IPS-18a (cell line): ENCODE measurements around the gene BCAS3.

ENCODE experiments used
- H3K27ac ChIP-seq: one replicate; pipeline ENCODE4 v1.5.1; 2013; ENCODE audit warnings: low read length
- H3K27me3 ChIP-seq: one replicate; pipeline ENCODE4 v1.6.1; 2013; ENCODE audit warnings: mild to moderate bottlenecking, low read length; ENCODE audit not compliant: control insufficient read depth, insufficient read depth
- H3K36me3 ChIP-seq: one replicate; pipeline ENCODE4 v1.6.1; 2013; ENCODE audit warnings: low read depth, low read length; ENCODE audit not compliant: control insufficient read depth
- H3K4me1 ChIP-seq: one replicate; pipeline ENCODE4 v1.6.1; 2013; ENCODE audit warnings: low read depth, low read length; ENCODE audit not compliant: control insufficient read depth
- H3K4me3 ChIP-seq: one replicate; pipeline ENCODE4 v1.5.1; 2013; ENCODE audit warnings: low read length
- H3K9ac ChIP-seq: one replicate; pipeline ENCODE4 v1.6.1; 2013; ENCODE audit warnings: mild to moderate bottlenecking, low read length, moderate library complexity
- H3K9me3 ChIP-seq: one replicate; pipeline ENCODE4 v1.6.1; 2013; ENCODE audit warnings: low read depth, low read length; ENCODE audit not compliant: control insufficient read depth

Gene BCAS3

DNA sequence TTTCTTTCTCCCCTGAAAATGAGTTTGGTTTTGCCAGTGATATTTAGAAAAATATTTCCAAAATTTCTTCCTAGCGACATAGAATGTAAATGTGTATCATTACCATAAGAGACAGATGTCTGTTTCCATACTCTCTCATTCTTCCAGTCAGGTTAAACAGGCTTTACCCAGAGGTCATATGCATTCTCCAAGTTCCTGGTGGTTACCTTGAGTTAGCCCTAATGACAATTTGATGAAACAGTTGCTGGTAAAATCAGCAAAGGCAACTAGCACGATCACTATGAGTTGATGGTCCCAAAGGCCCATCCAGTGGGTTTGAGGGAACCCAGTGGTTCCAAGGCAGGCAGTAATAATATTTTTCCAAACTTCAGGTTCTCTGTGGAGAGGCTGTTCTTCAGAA is 618.4 kb downstream of the BCAS3 start:
- Histone ChIP-seq H3K36me3 (no peaks in the 10 kb centered on the region), H3K4me3 (no peak overlapping the region), H3K4me1 (peaks cover 4% of the 10 kb centered on the region), H3K9ac (no peak overlapping the region), H3K9me3 (no peaks in the 10 kb centered on the region), H3K27me3 (no peaks in the 10 kb centered on the region), H3K27ac (no peak overlapping the region)

- H3K4me3 ChIP-seq: no peak overlapping the region
- H3K9ac ChIP-seq: no peak overlapping the region
- no peaks in the 10 kb centered on the region for H3K27me3 ChIP-seq
- no peak overlapping the region for H3K27ac ChIP-seq
- no peaks in the 10 kb centered on the region for H3K9me3 ChIP-seq
- H3K36me3 ChIP-seq: no peaks in the 10 kb centered on the region
- H3K4me1 ChIP-seq: peaks cover 4% of the 10 kb centered on the region
Observed at GRCh38 chr17:61299517-61300513, 622.2 kb downstream of the BCAS3 start.

DNA sequence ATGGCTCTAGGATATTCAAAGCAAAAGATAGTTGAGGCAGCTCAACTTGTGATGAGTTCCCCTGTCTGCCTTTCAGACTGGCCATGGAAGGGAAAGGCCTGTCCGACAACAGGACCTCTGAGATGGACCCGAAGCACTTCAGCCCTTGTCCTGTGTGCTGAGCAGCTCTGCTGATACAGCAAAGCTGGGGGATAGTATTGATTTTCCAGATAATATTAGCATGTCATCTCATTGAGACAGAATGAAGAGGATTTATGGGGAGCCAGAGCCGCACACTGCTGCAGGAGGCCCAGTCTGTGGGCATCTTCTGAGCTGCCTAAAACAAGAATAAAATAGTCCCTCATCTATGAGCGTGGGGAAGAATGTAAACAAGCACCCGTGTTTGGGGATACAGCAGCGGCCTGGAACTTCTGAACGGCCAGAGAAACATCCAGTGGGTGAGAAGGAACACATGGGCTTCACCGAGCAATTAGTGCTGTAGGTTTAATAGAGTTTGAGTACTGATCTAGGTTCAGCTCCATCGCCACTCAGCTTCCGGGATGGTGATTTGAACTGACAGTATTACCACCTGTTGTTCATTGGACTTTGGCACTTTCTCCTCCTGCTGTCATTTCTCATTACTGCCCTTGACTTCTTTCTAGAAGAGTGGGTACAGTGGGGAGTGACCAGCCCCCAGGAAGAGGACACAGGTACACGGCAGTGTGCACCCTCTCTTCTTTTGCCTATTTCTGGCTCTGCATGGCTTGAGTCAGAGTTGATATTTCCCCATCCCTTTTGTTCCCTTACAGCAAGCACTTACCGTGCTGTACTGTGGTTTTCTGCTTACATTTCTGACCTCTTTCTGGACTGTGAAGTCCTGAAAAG is 625.5 kb downstream of the BCAS3 start:
- Histone ChIP-seq H3K9me3 (no peaks in the 10 kb centered on the region), H3K4me1 (peaks cover 8% of the 10 kb centered on the region), H3K27me3 (no peaks in the 10 kb centered on the region), H3K36me3 (no peaks in the 10 kb centered on the region), H3K9ac (no peak overlapping the region), H3K4me3 (no peak overlapping the region), H3K27ac (no peak overlapping the region)

DNA sequence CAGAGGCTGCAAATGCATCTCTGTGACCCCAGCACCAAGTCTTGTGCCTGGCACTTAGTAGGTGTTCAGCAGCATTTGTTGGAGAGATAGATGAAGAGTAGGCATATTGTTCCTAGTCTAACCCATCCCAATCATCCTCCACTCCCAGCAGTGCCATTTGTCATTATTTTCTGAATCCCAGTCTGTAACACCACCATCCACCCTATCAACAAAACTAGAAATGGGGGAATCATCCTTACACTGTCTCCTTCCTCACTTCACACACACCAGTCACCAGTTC is 626.1 kb downstream of the BCAS3 start:
- no peak overlapping the region for H3K9ac ChIP-seq
- H3K27ac ChIP-seq: no peak overlapping the region
- no peaks in the 10 kb centered on the region for H3K36me3 ChIP-seq
- no peaks in the 10 kb centered on the region for H3K9me3 ChIP-seq
- H3K4me1 ChIP-seq: peaks cover 13% of the 10 kb centered on the region
- no peak overlapping the region for H3K4me3 ChIP-seq
- no peaks in the 10 kb centered on the region for H3K27me3 ChIP-seq

GRCh38 chr17:61305024-61305423 is 627.4 kb downstream of the BCAS3 start:
- no peak overlapping the region for H3K4me3 ChIP-seq
- no peak overlapping the region for H3K9ac ChIP-seq
- no peak overlapping the region for H3K27ac ChIP-seq
- H3K9me3 ChIP-seq: no peaks in the 10 kb centered on the region
- H3K4me1 ChIP-seq: peaks cover 15% of the 10 kb centered on the region
- no peaks in the 10 kb centered on the region for H3K36me3 ChIP-seq
- no peaks in the 10 kb centered on the region for H3K27me3 ChIP-seq

- Histone ChIP-seq H3K27ac (no peak overlapping the region), H3K4me1 (peaks cover 15% of the 10 kb centered on the region), H3K36me3 (no peaks in the 10 kb centered on the region), H3K9me3 (no peaks in the 10 kb centered on the region), H3K9ac (no peak overlapping the region), H3K4me3 (no peak overlapping the region), H3K27me3 (no peaks in the 10 kb centered on the region)
Observed at GRCh38 chr17:61306003-61306402, 628.4 kb downstream of the BCAS3 start.

DNA sequence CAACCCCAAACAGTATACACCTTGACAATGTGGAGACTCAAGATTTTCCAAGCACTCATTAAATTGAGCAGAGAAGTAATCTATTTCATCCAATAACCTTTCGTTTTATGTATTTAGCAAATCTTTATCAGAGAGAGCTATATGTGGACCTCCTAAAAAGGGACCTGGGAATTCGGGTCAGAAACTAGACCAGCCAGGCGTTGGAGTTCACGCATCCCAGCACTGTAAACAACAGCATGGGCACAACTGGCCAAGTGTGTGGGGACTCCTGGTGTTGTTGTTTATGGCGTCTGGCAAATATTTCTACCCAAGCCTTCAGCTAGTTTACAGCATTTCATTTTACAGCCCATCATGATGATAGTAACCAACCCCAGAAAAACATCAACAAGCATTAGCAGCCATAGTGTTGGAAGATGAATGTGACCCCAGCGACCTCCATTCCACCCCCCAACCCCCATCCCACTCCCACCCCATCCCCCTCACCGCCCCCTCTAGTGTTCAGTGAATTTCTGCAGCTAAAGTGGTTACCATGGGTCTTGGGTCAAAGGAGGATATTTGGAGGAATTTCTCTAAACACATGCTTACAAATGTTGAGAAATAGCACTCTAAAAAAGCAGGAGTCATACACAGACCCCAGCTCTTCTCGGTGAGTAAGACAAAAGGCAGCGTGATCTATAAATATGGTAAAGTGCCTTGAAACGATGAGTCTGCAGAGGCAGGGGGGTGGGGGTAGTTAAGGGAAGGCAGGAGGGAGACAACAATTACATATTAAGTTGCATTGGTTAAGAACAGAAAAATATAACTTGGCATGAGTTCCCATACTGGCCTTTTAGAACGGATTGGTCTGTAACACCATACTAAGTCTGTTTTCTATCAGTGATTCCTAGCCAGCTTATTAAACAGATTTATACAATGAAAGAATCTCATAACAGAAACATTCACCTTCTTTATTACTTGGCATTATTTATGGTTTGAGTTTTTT is 630.5 kb downstream of the BCAS3 start:
- H3K4me3 ChIP-seq: no peak overlapping the region
- peaks cover 11% of the 10 kb centered on the region for H3K4me1 ChIP-seq
- no peaks in the 10 kb centered on the region for H3K9me3 ChIP-seq
- no peaks in the 10 kb centered on the region for H3K36me3 ChIP-seq
- no peak overlapping the region for H3K9ac ChIP-seq
- no peaks in the 10 kb centered on the region for H3K27me3 ChIP-seq
- no peak overlapping the region for H3K27ac ChIP-seq

GRCh38 chr17:61309362-61310256 is 632.0 kb downstream of the BCAS3 start:
- Histone ChIP-seq H3K9ac (no peak overlapping the region), H3K9me3 (no peaks in the 10 kb centered on the region), H3K27me3 (no peaks in the 10 kb centered on the region), H3K36me3 (no peaks in the 10 kb centered on the region), H3K4me3 (no peak overlapping the region), H3K4me1 (peaks cover 11% of the 10 kb centered on the region), H3K27ac (no peak overlapping the region)

- Histone ChIP-seq H3K36me3 (no peaks in the 10 kb centered on the region), H3K9me3 (no peaks in the 10 kb centered on the region), H3K4me1 (peaks cover 11% of the 10 kb centered on the region), H3K4me3 (no peak overlapping the region), H3K27ac (no peak overlapping the region), H3K9ac (no peak overlapping the region), H3K27me3 (no peaks in the 10 kb centered on the region)
Observed at GRCh38 chr17:61310590-61310989, 632.9 kb downstream of the BCAS3 start.

DNA sequence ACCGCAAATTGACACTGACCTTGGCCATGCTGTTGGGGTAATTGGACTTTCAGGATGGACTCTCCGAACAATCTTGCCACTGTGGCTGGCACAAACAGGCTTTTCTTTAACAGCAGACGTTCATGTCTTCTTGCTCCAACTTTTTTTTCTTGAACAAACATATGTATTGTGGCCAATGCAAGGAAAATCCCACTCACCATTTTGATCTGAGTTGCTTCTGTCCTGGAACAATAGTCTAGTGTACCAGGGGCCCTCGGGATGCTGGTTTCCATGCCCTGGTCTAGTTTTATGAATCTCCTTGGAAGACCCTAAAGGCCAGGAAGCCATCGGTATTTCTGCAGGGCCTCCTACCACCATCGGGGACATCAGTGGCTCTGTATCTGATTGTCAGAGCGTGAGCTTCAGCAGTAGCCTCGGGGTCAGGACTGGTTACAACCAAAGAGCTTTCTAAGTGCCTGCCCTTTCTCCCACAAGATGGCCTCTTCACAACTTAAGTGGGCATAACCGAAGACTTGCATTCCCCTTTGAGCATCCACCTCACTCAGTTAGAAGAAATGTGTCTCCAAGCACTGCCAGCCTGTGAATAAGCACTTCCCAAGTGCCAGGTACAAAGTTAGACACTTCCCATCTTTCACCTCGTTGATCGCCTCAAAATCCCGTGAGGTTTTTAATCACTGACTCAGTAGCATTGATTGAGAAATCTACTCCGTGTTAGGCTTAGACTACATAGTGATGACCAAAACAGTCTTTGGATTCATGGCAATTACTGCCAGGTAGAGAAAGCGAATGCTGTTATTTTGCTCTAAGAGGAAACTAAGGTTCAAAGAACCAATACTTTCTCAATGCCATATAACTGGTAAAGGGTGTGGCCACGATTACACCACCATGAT is 635.0 kb downstream of the BCAS3 start:
- H3K36me3 ChIP-seq: no peaks in the 10 kb centered on the region
- H3K4me1 ChIP-seq: peaks cover 11% of the 10 kb centered on the region
- no peak overlapping the region for H3K9ac ChIP-seq
- no peaks in the 10 kb centered on the region for H3K9me3 ChIP-seq
- no peaks in the 10 kb centered on the region for H3K27me3 ChIP-seq
- H3K4me3 ChIP-seq: no peak overlapping the region
- H3K27ac ChIP-seq: no peak overlapping the region
